ENCODE data around the gene PAIP2B. TPM values are rescaled to one million over a fixed set of nuclear protein-coding genes. Genes with fewer than 3 reads are reported as not detected.

The PAIP2B gene
- total RNA-seq, 4 donors from 2014 or later, result 11.2 to 16.9 (median 12.6) TPM

- H3K27me3 ChIP-seq, result no peaks in the 10 kb centered on the region
- peaks cover 10 to 14% (median 11%) of the 10 kb centered on the region in 4 donors for H3K4me1 ChIP-seq
- 95% methylated on average over 4 of the region's 4 CpGs for WGBS
- H3K27ac ChIP-seq (replicated peaks in 1 of 4), result no peak overlapping the region
- DNase-seq (ENCODE audit: extremely low spot score), result no peak
- no peaks in the 10 kb centered on the region for H3K9me3 ChIP-seq
- intact Hi-C loops (cut with DNase I), result no loop called here
- TF ChIP-seq EP300 (IDR thresholded peaks at IDR 0.05) (no peak), POLR2A (IDR thresholded peaks at IDR 0.05; ENCODE audit: low read depth) (no peak), POLR2AphosphoS5 (IDR thresholded peaks at IDR 0.05) (no peak)
- TF ChIP-seq, protein P1, sequence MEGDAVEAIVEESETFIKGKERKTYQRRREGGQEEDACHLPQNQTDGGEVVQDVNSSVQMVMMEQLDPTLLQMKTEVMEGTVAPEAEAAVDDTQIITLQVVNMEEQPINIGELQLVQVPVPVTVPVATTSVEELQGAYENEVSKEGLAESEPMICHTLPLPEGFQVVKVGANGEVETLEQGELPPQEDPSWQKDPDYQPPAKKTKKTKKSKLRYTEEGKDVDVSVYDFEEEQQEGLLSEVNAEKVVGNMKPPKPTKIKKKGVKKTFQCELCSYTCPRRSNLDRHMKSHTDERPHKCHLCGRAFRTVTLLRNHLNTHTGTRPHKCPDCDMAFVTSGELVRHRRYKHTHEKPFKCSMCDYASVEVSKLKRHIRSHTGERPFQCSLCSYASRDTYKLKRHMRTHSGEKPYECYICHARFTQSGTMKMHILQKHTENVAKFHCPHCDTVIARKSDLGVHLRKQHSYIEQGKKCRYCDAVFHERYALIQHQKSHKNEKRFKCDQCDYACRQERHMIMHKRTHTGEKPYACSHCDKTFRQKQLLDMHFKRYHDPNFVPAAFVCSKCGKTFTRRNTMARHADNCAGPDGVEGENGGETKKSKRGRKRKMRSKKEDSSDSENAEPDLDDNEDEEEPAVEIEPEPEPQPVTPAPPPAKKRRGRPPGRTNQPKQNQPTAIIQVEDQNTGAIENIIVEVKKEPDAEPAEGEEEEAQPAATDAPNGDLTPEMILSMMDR (IDR thresholded peaks at IDR 0.05), result no peak
- H3K4me3 ChIP-seq, result no peak overlapping the region
- H3K36me3 ChIP-seq, result peaks cover 0 to 5% (median 2%) of the 10 kb centered on the region in 4 donors
Observed at GRCh38 chr2:71155846-71156245, 71.1 kb downstream of the PAIP2B start.

DNA sequence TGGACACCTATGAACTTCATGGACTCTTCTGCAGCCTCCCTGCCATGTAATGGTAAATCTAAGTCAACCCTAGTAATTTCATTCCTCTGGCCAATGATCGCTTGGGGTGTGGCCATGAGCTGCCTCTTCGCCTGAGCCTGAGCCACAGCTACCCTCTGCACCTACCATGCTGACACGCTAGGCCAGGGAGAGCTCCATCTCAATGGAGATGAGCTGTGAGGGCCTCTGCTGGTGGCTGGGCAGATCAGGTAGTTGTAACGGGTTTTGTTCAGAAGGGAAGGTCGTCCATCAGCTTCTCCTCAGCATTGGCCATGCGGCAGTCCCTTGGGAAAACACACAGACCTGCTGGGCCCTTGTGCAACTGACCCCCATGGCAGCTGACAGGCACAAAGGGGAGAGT, 72.1 kb downstream of the PAIP2B start:
- no peaks in the 10 kb centered on the region for H3K27me3 ChIP-seq
- H3K9me3 ChIP-seq, result no peaks in the 10 kb centered on the region
- WGBS, result 83% methylated on average over 6 of the region's 6 CpGs
- DNase-seq (ENCODE audit: extremely low spot score), result no peak
- peaks cover 5 to 15% (median 12%) of the 10 kb centered on the region in 4 donors for H3K36me3 ChIP-seq
- no peak overlapping the region for H3K27ac ChIP-seq (replicated peaks in 1 of 4)
- TF ChIP-seq POLR2AphosphoS5 (IDR thresholded peaks at IDR 0.05), result no peak
- TF ChIP-seq, protein P1 (IDR thresholded peaks at IDR 0.05), result no peak
- intact Hi-C loops (cut with DNase I), result no loop called here
- H3K4me1 ChIP-seq, result peaks cover 10 to 14% (median 11%) of the 10 kb centered on the region in 4 donors
- no peak overlapping the region for H3K4me3 ChIP-seq

- intact Hi-C loops (cut with DNase I), result no loop called here
- 77% methylated on average over 8 of the region's 8 CpGs for WGBS
- Histone ChIP-seq H3K36me3 (peaks cover 9 to 20% (median 17%) of the 10 kb centered on the region in 4 donors), H3K27ac (replicated peaks in 1 of 4) (no peak overlapping the region), H3K9me3 (no peaks in the 10 kb centered on the region), H3K4me3 (no peak overlapping the region), H3K4me1 (peaks cover 10 to 14% (median 11%) of the 10 kb centered on the region in 4 donors), H3K27me3 (no peaks in the 10 kb centered on the region)
- DNase-seq (ENCODE audit: extremely low spot score), result no peak
- no peak for TF ChIP-seq POLR2AphosphoS5 (IDR thresholded peaks at IDR 0.05)
- TF ChIP-seq, protein P1 (IDR thresholded peaks at IDR 0.05), result no peak
- no peak for TF ChIP-seq EP300 (IDR thresholded peaks at IDR 0.05)
- TF ChIP-seq POLR2A (IDR thresholded peaks at IDR 0.05; ENCODE audit: low read depth), result no peak
Observed at GRCh38 chr2:71154279-71154678, 72.6 kb downstream of the PAIP2B start.

DNA sequence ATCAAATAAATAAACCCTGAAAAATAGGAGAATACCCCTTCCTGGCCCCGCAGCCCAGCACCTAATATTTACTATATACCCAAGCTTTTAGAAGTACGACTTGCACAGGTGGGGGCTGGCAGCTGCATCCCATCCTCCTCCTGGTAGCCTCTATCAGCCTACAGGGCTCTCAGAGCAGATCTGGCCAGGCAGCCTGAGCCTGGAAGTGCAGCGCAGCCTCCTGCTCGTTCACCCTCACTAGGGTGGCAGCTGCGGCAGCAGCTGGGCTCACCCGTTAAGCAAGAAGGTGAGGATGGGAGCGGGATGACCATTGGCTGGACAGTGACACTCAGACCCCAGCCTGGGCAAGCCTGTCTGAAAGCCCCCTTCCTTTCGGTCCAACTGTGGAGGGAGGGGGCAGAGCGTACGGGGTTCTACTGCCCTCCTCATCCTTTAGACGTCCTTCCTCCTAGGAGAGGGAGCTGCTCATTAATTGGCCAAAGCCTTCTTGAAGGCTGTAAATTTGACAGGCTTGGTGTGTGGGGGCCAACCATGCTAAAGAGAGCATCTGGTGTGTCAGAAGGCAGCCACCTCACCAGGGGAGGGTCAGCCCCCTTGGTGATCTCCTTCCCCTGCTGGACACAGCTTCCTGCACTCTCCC, 73.2 kb downstream of the PAIP2B start:
- Histone ChIP-seq H3K27me3 (no peaks in the 10 kb centered on the region), H3K27ac (replicated peaks in 1 of 4) (no peak overlapping the region), H3K4me3 (no peak overlapping the region), H3K36me3 (peaks cover 15 to 26% (median 23%) of the 10 kb centered on the region in 4 donors), H3K9me3 (no peaks in the 10 kb centered on the region), H3K4me1 (peaks cover 10 to 14% (median 11%) of the 10 kb centered on the region in 4 donors)
- no peak for DNase-seq (ENCODE audit: extremely low spot score)
- intact Hi-C loops (cut with DNase I), result no loop called here
- WGBS, result 72% methylated on average over 9 of the region's 11 CpGs
- TF ChIP-seq EP300 (IDR thresholded peaks at IDR 0.05) (no peak), POLR2AphosphoS5 (IDR thresholded peaks at IDR 0.05) (no peak), POLR2A (IDR thresholded peaks at IDR 0.05; ENCODE audit: low read depth) (no peak)
- TF ChIP-seq, protein P1 (IDR thresholded peaks at IDR 0.05), result no peak

- intact Hi-C loops (cut with DNase I), result no loop called here
- Histone ChIP-seq H3K27me3 (no peaks in the 10 kb centered on the region), H3K36me3 (peaks cover 35 to 47% (median 43%) of the 10 kb centered on the region in 4 donors), H3K27ac (replicated peaks in 1 of 4) (no peak overlapping the region), H3K4me1 (peaks cover 0 to 6% (median 1%) of the 10 kb centered on the region in 4 donors), H3K4me3 (no peak overlapping the region), H3K9me3 (no peaks in the 10 kb centered on the region)
- DNase-seq (ENCODE audit: extremely low spot score), result no peak
- 100% methylated on average over 1 of the region's 1 CpG for WGBS
- TF ChIP-seq POLR2A (IDR thresholded peaks at IDR 0.05; ENCODE audit: low read depth), result no peak
- no peak for TF ChIP-seq POLR2AphosphoS5 (IDR thresholded peaks at IDR 0.05)
- TF ChIP-seq, protein P1 (IDR thresholded peaks at IDR 0.05), result no peak
- TF ChIP-seq EP300 (IDR thresholded peaks at IDR 0.05), result no peak
Observed at GRCh38 chr2:71151620-71152019, 75.3 kb downstream of the PAIP2B start.

Measured in esophagus muscularis mucosa (tissue), 4 donors.